Nephron (organoid): ENCODE results near the gene PLCXD3.

ENCODE experiments used
- H3K27ac Mint-ChIP-seq, 3 experiments: 2 replicates each; pipeline ENCODE4 v1.8.0; 2020; ENCODE audit warnings: mixed read lengths in 3 of 3, mild to moderate bottlenecking in 2 of 3, moderate library complexity in 1 of 3
- H3K27me3 Mint-ChIP-seq: 2 replicates; pipeline ENCODE4 v1.8.0; 2021; ENCODE audit warnings: low read depth, mild to moderate bottlenecking, moderate library complexity, mixed read lengths
- H3K36me3 Mint-ChIP-seq: 2 replicates; pipeline ENCODE4 v1.8.0; 2020; ENCODE audit warnings: low read depth, mixed read lengths
- H3K4me1 Mint-ChIP-seq: 2 replicates; pipeline ENCODE4 v1.8.0; 2020; ENCODE audit warnings: mixed read lengths
- H3K4me3 Mint-ChIP-seq, 3 experiments: 2 replicates each; pipeline ENCODE4 v1.8.0; 2020; ENCODE audit warnings: mild to moderate bottlenecking in 3 of 3, mixed read lengths in 3 of 3, moderate library complexity in 2 of 3
- H3K9me3 Mint-ChIP-seq: 2 replicates; pipeline ENCODE4 v1.8.0; 2020; ENCODE audit warnings: mixed read lengths
- TF ChIP-seq, protein P1 (sequence below), 3 experiments: fragments of 200-600 bp; sonication (generic); IDR thresholded peaks; one replicate each; pipeline ENCODE4 v1.5.0; 2021; ENCODE audit warnings: antibody characterized with exemption in 3 of 3; ENCODE audit not compliant: unreplicated experiment in 3 of 3

Gene PLCXD3

DNA sequence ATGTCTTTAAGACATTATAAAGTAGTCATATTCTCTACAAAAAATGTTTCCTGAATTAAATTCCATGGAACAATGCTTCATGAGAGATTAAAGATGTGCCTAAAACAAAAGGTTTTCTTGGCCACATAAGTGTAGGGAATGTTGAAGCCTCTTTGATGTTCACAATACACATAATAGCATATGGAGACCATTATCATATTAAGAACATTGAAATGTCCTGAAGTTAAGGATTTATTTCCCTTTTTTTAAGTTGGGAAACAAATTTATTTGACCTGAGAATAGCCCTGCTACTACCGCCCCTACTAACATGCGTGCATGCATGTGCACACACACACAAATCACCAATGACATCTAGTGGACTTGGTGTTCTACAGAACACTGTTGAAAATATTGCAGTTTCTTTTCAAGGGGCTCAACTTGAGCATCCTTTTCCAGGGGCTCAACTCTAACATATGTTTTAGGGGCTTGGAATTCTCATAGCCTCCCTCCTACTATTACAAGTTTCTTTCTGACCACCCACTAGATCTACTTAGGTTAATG is 172.2 kb downstream of the PLCXD3 start:
- Mint-ChIP-seq H3K36me3 (no peaks in the 10 kb centered on the region), H3K27me3 (no peaks in the 10 kb centered on the region), H3K27ac (peak overlapping the region; percentile 20 to 76 (median 22)), H3K4me3 (no peak overlapping the region), H3K9me3 (no peaks in the 10 kb centered on the region), H3K4me1 (peaks cover 42% of the 10 kb centered on the region)
- TF ChIP-seq, protein P1, sequence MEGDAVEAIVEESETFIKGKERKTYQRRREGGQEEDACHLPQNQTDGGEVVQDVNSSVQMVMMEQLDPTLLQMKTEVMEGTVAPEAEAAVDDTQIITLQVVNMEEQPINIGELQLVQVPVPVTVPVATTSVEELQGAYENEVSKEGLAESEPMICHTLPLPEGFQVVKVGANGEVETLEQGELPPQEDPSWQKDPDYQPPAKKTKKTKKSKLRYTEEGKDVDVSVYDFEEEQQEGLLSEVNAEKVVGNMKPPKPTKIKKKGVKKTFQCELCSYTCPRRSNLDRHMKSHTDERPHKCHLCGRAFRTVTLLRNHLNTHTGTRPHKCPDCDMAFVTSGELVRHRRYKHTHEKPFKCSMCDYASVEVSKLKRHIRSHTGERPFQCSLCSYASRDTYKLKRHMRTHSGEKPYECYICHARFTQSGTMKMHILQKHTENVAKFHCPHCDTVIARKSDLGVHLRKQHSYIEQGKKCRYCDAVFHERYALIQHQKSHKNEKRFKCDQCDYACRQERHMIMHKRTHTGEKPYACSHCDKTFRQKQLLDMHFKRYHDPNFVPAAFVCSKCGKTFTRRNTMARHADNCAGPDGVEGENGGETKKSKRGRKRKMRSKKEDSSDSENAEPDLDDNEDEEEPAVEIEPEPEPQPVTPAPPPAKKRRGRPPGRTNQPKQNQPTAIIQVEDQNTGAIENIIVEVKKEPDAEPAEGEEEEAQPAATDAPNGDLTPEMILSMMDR (IDR thresholded peaks at IDR 0.05; ENCODE audit: unreplicated experiment in 3 of 3), result no peak

DNA sequence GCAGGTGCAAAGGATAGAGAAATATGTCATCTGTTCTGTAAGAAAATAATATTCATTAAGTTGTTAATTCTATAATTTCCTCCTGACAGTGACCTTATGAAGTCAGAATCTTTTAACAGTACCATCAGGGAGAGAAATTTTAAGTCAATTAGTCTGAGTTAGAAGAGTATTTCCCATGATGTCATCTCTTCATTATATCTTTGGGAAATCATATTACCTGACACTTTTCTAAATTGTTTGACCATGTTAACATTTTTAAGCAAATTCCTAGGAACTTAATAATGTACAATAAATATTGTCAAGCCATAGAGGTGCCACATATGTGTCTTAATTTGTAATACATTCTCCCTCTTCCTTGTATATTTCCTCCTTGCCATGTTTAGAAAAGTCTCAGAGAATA is 172.7 kb downstream of the PLCXD3 start:
- Mint-ChIP-seq H3K4me3 (no peak overlapping the region), H3K4me1 (peaks cover 42% of the 10 kb centered on the region), H3K27me3 (no peaks in the 10 kb centered on the region), H3K36me3 (no peaks in the 10 kb centered on the region), H3K27ac (peak overlapping the region; percentile 20 to 76 (median 22)), H3K9me3 (no peaks in the 10 kb centered on the region)
- TF ChIP-seq, protein P1 (IDR thresholded peaks at IDR 0.05; ENCODE audit: unreplicated experiment in 3 of 3), result no peak

DNA sequence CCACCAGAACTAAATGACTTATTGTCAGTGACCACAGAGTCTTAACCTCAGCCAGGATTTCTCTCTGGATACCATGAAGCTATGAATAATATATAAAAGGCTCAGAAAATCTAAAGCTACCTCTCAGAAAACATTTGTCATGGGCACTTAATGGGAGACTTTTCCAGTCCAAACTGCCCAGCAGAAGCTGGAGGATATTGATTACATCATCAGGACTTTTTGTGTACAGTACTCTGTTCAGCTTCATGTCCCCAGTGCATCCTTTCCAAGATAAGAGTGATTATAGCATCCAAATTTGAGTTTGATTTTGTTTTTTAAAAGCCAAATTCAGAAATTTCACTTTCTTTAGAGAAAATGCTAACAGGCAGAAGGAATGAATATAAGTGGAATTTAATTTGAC is 173.2 kb downstream of the PLCXD3 start:
- H3K36me3 Mint-ChIP-seq, result no peaks in the 10 kb centered on the region
- TF ChIP-seq, protein P1 (IDR thresholded peaks at IDR 0.05; ENCODE audit: unreplicated experiment in 3 of 3), result no peak

DNA sequence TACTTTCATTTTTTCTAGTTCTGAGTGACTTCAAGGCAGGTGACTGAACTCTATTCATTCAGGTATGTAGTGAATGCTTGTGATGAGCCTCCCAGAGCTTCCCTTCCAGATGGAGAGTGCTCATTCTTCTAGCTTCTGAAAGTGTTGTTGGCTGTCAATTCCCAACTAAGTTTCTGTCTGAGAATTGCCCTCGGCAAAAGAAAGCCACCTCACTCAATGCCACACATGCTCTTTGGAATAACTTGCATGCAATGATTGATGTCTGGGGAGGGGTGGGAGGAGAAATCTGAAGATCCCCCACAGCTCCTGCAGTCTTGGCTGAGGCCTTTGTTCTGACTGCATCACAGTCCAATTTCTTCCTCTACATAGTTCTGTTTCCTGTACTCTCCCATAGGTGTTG is 173.9 kb downstream of the PLCXD3 start:
- TF ChIP-seq, protein P1 (IDR thresholded peaks at IDR 0.05; ENCODE audit: unreplicated experiment in 3 of 3), result no peak
- Mint-ChIP-seq H3K27me3 (no peaks in the 10 kb centered on the region), H3K27ac (peak overlapping the region; percentile 29 to 76 (median 63)), H3K9me3 (no peaks in the 10 kb centered on the region), H3K4me3 (no peak overlapping the region), H3K36me3 (no peaks in the 10 kb centered on the region), H3K4me1 (peaks cover 42% of the 10 kb centered on the region)

More for the DNA sequence above, 173.2 kb downstream of the PLCXD3 start:
- peak overlapping the region in 2 of 3 experiments; percentile 63 to 76 for H3K27ac Mint-ChIP-seq
- no peaks in the 10 kb centered on the region for H3K9me3 Mint-ChIP-seq
- H3K4me3 Mint-ChIP-seq, result no peak overlapping the region
- H3K4me1 Mint-ChIP-seq, result peaks cover 42% of the 10 kb centered on the region
- no peaks in the 10 kb centered on the region for H3K27me3 Mint-ChIP-seq

DNA sequence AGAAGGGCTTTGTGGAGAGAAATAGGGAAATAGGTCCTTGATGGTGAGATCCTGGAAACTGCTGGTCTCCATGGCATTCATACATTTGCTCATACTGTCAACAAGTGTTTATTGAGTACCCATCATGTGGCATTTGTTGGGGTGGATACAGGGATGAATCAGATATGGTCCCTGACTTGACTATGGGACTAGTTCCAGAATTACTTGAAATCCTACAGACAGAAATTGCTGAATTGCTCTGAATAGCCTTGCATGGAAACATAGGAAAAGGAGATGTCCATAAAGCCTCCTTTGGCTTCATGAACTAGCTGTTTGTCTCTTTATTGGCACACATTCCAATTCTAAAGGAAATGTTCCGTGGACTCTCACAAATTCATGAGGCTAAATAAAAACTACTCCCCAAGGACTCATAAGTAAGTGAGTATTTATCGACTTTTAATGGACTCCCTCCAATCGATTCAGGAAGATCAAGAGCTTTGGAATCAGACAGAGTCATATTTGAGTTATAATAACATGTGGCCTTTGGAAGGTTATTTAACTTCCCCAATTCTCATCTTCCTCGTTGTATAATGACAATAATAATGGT is 174.7 kb downstream of the PLCXD3 start:
- peaks cover 42% of the 10 kb centered on the region for H3K4me1 Mint-ChIP-seq
- peak overlapping the region in 2 of 3 experiments; percentile 51 to 76 for H3K27ac Mint-ChIP-seq
- TF ChIP-seq, protein P1 (IDR thresholded peaks at IDR 0.05; ENCODE audit: unreplicated experiment in 3 of 3), result no peak
- peak overlapping the region in 1 of 3 experiments; percentile 2 for H3K4me3 Mint-ChIP-seq
- H3K27me3 Mint-ChIP-seq, result no peaks in the 10 kb centered on the region
- H3K36me3 Mint-ChIP-seq, result no peaks in the 10 kb centered on the region
- no peaks in the 10 kb centered on the region for H3K9me3 Mint-ChIP-seq

DNA sequence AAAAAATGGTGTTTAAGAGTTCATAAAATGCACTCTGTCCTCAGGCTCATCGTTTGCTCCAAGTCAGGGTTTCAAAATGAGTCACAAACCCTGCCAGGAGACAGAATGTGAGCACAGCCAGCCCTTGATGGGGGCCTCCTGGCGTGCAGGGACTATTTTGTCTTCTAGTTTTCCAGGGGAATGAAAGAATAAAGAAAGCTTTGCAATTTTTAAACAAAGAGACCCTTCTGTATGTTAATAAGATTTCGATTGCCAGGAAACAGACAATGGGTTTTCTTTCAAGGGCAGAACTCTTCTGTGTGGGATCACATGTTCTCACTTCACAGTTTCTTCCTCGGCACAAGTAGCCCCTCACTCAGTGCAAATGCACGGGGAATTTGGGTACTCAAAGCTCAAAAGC is 175.6 kb downstream of the PLCXD3 start:
- Mint-ChIP-seq H3K27me3 (no peaks in the 10 kb centered on the region), H3K36me3 (no peaks in the 10 kb centered on the region), H3K4me1 (peaks cover 42% of the 10 kb centered on the region), H3K4me3 (no peak overlapping the region), H3K27ac (peak overlapping the region in 2 of 3 experiments; percentile 51 to 76), H3K9me3 (no peaks in the 10 kb centered on the region)
- TF ChIP-seq, protein P1 (IDR thresholded peaks at IDR 0.05; ENCODE audit: unreplicated experiment in 3 of 3), result no peak
